ENCODE data around the gene UACA.

DNA sequence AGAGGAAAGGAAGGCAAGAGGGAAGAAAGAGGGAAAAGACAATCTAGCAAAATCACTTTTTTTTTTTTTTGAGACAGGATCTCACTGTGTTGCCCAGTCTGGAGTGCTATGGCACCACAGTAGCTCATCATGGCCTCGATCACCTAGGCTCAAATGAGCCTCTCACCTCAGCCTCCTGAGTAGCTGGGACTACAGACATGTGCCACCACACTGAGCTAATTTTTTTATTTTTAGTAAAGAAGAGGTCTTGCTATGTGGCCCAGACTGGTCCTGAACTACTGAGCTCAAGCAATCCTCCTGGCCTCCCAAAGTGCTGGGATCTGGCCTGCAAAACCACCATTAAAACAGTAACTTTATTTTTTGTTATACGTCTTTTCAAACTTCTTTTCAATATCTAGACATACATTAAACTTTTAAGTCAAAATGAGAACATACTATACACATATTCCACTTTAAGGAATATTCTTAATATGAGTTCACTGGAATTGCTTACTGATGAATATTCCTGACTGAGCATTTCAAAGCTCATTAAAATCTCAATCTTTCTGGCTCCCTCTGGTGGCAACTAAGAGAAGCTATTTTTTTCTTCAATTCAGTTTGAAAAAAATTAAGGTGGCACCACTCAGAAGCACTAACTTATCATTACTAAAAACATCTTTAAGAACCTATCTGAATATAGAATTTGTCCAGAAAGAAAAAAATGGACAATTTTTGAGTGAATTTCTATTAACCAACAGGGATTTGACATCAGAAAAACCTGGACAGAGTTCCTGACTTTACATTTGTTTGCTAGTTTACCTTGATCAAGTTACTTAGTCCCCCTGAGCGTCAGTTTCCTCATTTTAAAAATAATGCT lies 40.9 kb downstream of the UACA start:
- TF ChIP-seq CTCF (IDR thresholded peaks at IDR 0.05 in 4 of 5, conservative IDR thresholded peaks at IDR 0.05 in 1 of 5): peak; percentile 63 to 93 (median 71)
- no peak for TF ChIP-seq POLR2A (IDR thresholded peaks at IDR 0.05)
